ENCODE measurements around the gene SLC19A2. TPM values are rescaled to one million over a fixed set of nuclear protein-coding genes. Genes with fewer than 3 reads are reported as not detected.
"Not testable (repeated sequence)": the region's sequence is repeated elsewhere in the genome, so short reads cannot be mapped to it uniquely, and the experiment has no call there.

The SLC19A2 gene, protein sequence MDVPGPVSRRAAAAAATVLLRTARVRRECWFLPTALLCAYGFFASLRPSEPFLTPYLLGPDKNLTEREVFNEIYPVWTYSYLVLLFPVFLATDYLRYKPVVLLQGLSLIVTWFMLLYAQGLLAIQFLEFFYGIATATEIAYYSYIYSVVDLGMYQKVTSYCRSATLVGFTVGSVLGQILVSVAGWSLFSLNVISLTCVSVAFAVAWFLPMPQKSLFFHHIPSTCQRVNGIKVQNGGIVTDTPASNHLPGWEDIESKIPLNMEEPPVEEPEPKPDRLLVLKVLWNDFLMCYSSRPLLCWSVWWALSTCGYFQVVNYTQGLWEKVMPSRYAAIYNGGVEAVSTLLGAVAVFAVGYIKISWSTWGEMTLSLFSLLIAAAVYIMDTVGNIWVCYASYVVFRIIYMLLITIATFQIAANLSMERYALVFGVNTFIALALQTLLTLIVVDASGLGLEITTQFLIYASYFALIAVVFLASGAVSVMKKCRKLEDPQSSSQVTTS
- 10 to 100 TPM; 22.5 to 26.5 TPM for total RNA-seq
- 14.6 TPM for polyA plus RNA-seq (ENCODE audit: insufficient read depth, low read depth, low replicate concordance)
- long read RNA-seq, donor 1, partial matches to known transcripts: 0 of 2 reads
- long read RNA-seq, donor 1, other reads (novel, unspliced or antisense): 0 of 2 reads
- long read RNA-seq, donor 2, partial matches to known transcripts: 0 of 2 reads
- long read RNA-seq, donor 2, other reads (novel, unspliced or antisense): 0 of 2 reads

DNA sequence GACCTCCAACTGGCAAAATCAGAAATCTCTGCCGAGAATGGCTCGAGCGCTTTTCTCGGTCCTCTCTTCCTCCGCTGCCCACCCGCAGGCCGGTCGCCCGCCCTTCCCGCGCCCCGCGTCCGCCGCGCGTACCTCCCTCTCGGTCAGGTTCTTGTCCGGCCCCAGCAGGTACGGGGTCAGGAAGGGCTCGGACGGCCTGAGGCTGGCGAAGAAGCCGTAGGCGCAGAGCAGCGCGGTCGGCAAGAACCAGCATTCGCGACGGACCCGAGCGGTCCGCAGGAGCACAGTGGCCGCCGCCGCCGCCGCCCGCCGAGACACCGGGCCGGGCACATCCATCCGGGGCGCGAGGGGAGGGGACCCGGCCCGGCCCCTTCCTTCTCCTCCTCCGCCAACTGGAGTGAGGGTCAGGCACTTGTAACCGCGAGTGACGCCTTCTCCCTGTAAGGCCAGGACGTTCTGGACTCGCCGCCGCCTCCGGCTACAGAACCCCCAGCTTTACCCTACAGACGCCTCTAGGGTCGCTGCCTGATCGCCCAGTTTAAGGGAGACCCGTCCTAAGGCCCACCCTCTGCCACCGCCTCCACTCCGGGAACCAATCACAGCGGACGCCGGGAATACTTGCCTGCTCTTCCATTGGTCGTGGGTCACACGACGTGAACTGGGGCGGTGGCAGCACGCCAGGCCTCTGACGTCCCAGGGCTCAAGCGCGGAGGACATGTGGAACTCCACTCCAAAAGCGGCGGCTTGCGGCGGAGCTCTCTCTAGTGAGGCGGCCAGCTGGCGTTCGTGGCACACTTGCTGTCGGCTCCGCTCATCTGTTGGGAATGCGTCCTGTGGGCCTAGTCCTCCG, at the start of gene SLC19A2:
SLC19A2 (minus strand) TSS at position 514 of the 850 bp plus-strand sequence; CDS start at position 336, 178 bp downstream.
- H3K27me3 ChIP-seq: no peaks in the 10 kb centered on the region
- DNase-seq: peak; percentile 99
- intact Hi-C loops (cut with DNase I; ENCODE audit: low total_unique reads): no loop called here
- H3K4me3 ChIP-seq: peak within 1 kb of the TSS; percentile 83 to 84
- TF ChIP-seq POLR2A (IDR thresholded peaks at IDR 0.05): peak; percentile 87
- TF ChIP-seq, protein P1, sequence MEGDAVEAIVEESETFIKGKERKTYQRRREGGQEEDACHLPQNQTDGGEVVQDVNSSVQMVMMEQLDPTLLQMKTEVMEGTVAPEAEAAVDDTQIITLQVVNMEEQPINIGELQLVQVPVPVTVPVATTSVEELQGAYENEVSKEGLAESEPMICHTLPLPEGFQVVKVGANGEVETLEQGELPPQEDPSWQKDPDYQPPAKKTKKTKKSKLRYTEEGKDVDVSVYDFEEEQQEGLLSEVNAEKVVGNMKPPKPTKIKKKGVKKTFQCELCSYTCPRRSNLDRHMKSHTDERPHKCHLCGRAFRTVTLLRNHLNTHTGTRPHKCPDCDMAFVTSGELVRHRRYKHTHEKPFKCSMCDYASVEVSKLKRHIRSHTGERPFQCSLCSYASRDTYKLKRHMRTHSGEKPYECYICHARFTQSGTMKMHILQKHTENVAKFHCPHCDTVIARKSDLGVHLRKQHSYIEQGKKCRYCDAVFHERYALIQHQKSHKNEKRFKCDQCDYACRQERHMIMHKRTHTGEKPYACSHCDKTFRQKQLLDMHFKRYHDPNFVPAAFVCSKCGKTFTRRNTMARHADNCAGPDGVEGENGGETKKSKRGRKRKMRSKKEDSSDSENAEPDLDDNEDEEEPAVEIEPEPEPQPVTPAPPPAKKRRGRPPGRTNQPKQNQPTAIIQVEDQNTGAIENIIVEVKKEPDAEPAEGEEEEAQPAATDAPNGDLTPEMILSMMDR (IDR thresholded peaks at IDR 0.05): peak in 1 of 3 experiments; percentile 23
- H3K27ac ChIP-seq: peak within 1 kb of the TSS; percentile 93 to 98
- no peaks in the 10 kb centered on the region for H3K36me3 ChIP-seq (ENCODE audit: low read depth, missing control alignments)
- H3K9me3 ChIP-seq: no peaks in the 10 kb centered on the region
- H3K4me1 ChIP-seq: peaks cover 13% of the 10 kb centered on the region
- 0% methylated on average over 21 to 83 of the region's 85 CpGs for WGBS, 2 donors

DNA sequence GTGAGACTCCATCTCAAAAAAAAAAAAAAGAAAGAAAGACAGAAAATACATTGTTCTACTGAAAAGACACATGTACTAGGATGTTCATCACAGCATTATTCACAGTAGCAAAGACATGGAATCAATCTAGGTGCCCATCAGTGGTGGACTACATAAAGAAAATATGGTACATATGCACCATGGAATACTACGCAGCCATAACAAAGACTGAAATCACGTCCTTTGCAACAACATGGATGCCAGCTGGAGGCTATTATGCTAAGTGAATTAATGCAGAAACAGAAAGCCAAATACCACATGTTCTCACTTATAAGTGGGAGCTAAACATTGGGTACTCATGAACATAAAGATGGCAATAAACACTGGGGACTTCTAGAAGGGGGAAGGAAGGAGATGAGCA, 48.9 kb upstream of the SLC19A2 start:
- WGBS, 2 donors: 86 to 93% methylated on average over 2 of the region's 2 CpGs
- no peak overlapping the region for H3K4me3 ChIP-seq
- no peaks in the 10 kb centered on the region for H3K36me3 ChIP-seq (ENCODE audit: low read depth, missing control alignments)
- DNase-seq: no peak
- H3K9me3 ChIP-seq: no peaks in the 10 kb centered on the region
- no peaks in the 10 kb centered on the region for H3K4me1 ChIP-seq
- H3K27me3 ChIP-seq: no peaks in the 10 kb centered on the region
- intact Hi-C loops (cut with DNase I; ENCODE audit: low total_unique reads): no loop called here
- H3K27ac ChIP-seq: no peak overlapping the region
- TF ChIP-seq, protein P1 (IDR thresholded peaks at IDR 0.05): no peak
- TF ChIP-seq POLR2A (IDR thresholded peaks at IDR 0.05): no peak

DNA sequence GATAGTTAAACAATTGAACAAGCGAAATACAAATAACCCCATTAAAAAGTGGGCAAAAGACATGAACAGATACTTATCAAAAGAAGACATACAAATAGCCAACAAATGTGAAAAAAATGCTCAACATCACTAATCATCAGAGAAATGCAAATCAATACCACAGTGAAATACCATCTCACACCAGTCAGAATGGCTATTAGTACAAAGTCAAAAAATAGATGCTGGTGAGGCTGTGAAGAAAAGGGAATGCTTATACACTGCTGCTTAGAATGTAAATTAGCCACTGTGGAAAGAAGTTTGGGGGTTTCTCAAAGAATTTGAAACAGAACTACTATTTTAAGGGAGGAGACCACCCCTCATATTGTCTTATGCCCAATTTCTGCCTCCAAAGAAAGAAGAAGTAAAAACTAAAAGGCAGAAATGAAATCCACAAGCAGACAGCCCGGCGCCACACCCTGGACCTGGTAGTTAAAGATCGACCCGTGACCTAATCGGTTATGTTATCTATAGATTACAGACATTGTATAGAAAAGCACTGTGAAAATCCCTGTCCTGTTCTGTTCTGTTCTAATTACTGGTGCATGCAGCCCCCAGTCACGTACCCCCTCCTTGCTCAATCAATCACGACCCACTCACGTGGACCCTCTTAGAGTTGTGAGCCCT, 47.9 kb upstream of the SLC19A2 start:
- intact Hi-C loops (cut with DNase I; ENCODE audit: low total_unique reads); H3K4me3 ChIP-seq; DNase-seq; H3K4me1 ChIP-seq; H3K9me3 ChIP-seq; H3K36me3 ChIP-seq (ENCODE audit: low read depth, missing control alignments); H3K27ac ChIP-seq; H3K27me3 ChIP-seq: not testable (repeated sequence)
- 89 to 92% methylated on average over 9 of the region's 9 CpGs for WGBS, 2 donors

DNA sequence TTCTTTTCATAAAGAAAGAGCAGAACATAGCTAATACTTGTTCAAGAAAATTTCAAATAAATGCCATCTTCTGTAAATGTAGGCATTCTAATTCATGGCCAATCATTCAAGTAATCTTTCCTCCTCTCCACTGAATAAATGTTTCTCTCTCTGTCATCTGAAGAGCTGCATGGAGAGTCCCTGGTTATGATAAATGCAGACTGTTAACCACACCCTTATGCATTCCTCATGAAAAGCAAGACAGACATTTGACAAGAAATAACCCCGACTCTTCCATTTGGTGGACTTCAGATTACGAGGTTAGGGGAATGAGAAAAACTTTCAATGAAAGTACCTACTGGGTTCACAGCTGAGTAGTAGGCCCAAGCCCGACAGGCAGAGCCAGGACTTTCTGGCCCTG, 44.7 kb upstream of the SLC19A2 start:
- Histone ChIP-seq H3K27me3 (no peaks in the 10 kb centered on the region), H3K27ac (no peak overlapping the region), H3K9me3 (no peaks in the 10 kb centered on the region), H3K4me3 (no peak overlapping the region), H3K4me1 (peaks cover 4% of the 10 kb centered on the region), H3K36me3 (ENCODE audit: low read depth, missing control alignments) (no peaks in the 10 kb centered on the region)
- no peak for DNase-seq
- intact Hi-C loops (cut with DNase I; ENCODE audit: low total_unique reads): no loop called here
- WGBS, 2 donors: 83 to 96% methylated on average over 3 of the region's 3 CpGs
- TF ChIP-seq POLR2A (IDR thresholded peaks at IDR 0.05): no peak
- TF ChIP-seq, protein P1 (IDR thresholded peaks at IDR 0.05): no peak
